Measurements from ENCODE around the gene BCL3. TPM values are rescaled to one million over a fixed set of nuclear protein-coding genes. Genes with fewer than 3 reads are reported as not detected.

The BCL3 gene
- total and polyA plus RNA-seq, 2 of the 13 experiments (the other 11 are each of a cell fraction or from before 2014, with no cell fraction given) = 2.3 to 4.0 TPM

- peak; percentile 4; the same call in 1 of the 2 replicates for TF ChIP-seq ARID4A (CRISPR knock-in tag; IDR thresholded peaks at IDR 0.05; ENCODE audit: borderline replicate concordance)
- 0 out of 2 replicates have a peak, but pooled peaks have one; percentile 31 for TF ChIP-seq ZBTB7B (CRISPR knock-in tag; IDR thresholded peaks at IDR 0.05)
- TF ChIP-seq POLR2A (IDR thresholded peaks at IDR 0.05; ENCODE audit: insufficient read depth in 1 of 2, low read depth in 2 of 2, low read length in 2 of 2) = peak in 1 of 2 experiments; percentile 52; a peak in 2 of 4 replicates
- peak; percentile 85 for TF ChIP-seq SKI (IDR thresholded peaks at IDR 0.05; ENCODE audit: partially characterized antibody)
- no peak for TF ChIP-seq ZFP90 (CRISPR knock-in tag; IDR thresholded peaks at IDR 0.05; ENCODE audit: borderline replicate concordance)
- peak; percentile 64 for TF ChIP-seq RAD21 (CRISPR knock-in tag; IDR thresholded peaks at IDR 0.05)
- TF ChIP-seq TFDP1 (CRISPR knock-in tag; IDR thresholded peaks at IDR 0.05; ENCODE audit: borderline replicate concordance) = peak; percentile 25; the same call in 1 of the 2 replicates
- TF ChIP-seq XRCC5 (optimal IDR thresholded peaks at IDR 0.05; ENCODE audit: low read length) = peak; percentile 11
- TF ChIP-seq HES4 (CRISPR knock-in tag; IDR thresholded peaks at IDR 0.05; ENCODE audit: borderline replicate concordance) = 0 out of 2 replicates have a peak, but pooled peaks have one; percentile 34
- TF ChIP-seq ZMYM4 (CRISPR knock-in tag; IDR thresholded peaks at IDR 0.05) = no peak
- peak; percentile 29; the same call in 1 of the 2 replicates for TF ChIP-seq ZNF556 (CRISPR knock-in tag; IDR thresholded peaks at IDR 0.05; ENCODE audit: borderline replicate concordance)
- peak; percentile 16; the same call in 1 of the 2 replicates for TF ChIP-seq SAP130 (CRISPR knock-in tag; IDR thresholded peaks at IDR 0.05; ENCODE audit: low read depth)
- TF ChIP-seq, protein P1, sequence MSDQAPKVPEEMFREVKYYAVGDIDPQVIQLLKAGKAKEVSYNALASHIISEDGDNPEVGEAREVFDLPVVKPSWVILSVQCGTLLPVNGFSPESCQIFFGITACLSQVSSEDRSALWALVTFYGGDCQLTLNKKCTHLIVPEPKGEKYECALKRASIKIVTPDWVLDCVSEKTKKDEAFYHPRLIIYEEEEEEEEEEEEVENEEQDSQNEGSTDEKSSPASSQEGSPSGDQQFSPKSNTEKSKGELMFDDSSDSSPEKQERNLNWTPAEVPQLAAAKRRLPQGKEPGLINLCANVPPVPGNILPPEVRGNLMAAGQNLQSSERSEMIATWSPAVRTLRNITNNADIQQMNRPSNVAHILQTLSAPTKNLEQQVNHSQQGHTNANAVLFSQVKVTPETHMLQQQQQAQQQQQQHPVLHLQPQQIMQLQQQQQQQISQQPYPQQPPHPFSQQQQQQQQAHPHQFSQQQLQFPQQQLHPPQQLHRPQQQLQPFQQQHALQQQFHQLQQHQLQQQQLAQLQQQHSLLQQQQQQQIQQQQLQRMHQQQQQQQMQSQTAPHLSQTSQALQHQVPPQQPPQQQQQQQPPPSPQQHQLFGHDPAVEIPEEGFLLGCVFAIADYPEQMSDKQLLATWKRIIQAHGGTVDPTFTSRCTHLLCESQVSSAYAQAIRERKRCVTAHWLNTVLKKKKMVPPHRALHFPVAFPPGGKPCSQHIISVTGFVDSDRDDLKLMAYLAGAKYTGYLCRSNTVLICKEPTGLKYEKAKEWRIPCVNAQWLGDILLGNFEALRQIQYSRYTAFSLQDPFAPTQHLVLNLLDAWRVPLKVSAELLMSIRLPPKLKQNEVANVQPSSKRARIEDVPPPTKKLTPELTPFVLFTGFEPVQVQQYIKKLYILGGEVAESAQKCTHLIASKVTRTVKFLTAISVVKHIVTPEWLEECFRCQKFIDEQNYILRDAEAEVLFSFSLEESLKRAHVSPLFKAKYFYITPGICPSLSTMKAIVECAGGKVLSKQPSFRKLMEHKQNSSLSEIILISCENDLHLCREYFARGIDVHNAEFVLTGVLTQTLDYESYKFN (CRISPR knock-in tag; conservative IDR thresholded peaks at IDR 0.05) = peak; percentile 31; the same call in 1 of the 2 replicates
- TF ChIP-seq RBFOX2 (IDR thresholded peaks at IDR 0.05; ENCODE audit: low read depth, low read length) = peak; percentile 65; the same call in 1 of the 2 replicates
- TF ChIP-seq ZNF614 (CRISPR knock-in tag; IDR thresholded peaks at IDR 0.05; ENCODE audit: borderline replicate concordance) = no peak
- TF ChIP-seq HNF4G (IDR thresholded peaks at IDR 0.05; ENCODE audit: borderline replicate concordance, low read depth, low read length) = 0 out of 2 replicates have a peak, but pooled peaks have one; percentile 37
- no peak for TF ChIP-seq HNF4G (CRISPR knock-in tag; IDR thresholded peaks at IDR 0.05; ENCODE audit: borderline replicate concordance, low read depth)
- TF ChIP-seq, protein P2, sequence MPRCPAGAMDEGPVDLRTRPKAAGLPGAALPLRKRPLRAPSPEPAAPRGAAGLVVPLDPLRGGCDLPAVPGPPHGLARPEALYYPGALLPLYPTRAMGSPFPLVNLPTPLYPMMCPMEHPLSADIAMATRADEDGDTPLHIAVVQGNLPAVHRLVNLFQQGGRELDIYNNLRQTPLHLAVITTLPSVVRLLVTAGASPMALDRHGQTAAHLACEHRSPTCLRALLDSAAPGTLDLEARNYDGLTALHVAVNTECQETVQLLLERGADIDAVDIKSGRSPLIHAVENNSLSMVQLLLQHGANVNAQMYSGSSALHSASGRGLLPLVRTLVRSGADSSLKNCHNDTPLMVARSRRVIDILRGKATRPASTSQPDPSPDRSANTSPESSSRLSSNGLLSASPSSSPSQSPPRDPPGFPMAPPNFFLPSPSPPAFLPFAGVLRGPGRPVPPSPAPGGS (CRISPR knock-in tag; IDR thresholded peaks at IDR 0.05) = peak; percentile 90
Observed at GRCh38 chr19:44748426-44749254, at the start of gene BCL3 (continued).
